HuH-7.5 (cell line): ENCODE results near the gene GRIN3B.
"Not testable (repeated sequence)": the region's sequence is repeated elsewhere in the genome, so short reads cannot be mapped to it uniquely, and the experiment has no call there.

Experiments used
- DNase-seq: peaks from one replicate; pipeline ENCODE4 v3.0.0; 2011; ENCODE audit warnings: low spot score

Gene GRIN3B

GRCh38 chr19:1000095-1000494 is at the start of gene GRIN3B:
Gene GRIN3B (plus strand): TSS chr19:1000419. CDS start chr19:1000438, 19 bp downstream.
- peak; percentile 99 for DNase-seq

GRCh38 chr19:952049-952679 is 48.1 kb upstream of the GRIN3B start:
- no peak for DNase-seq

- DNase-seq = peak; percentile 98
Observed at GRCh38 chr19:952680-953444, 47.4 kb upstream of the GRIN3B start.

GRCh38 chr19:953445-954271 is 46.6 kb upstream of the GRIN3B start:
- DNase-seq = no peak

- no peak for DNase-seq
Observed at GRCh38 chr19:954272-954671, 45.9 kb upstream of the GRIN3B start.

GRCh38 chr19:954672-955494 is 45.3 kb upstream of the GRIN3B start:
- peak; percentile 75 for DNase-seq

- DNase-seq = no peak
Observed at GRCh38 chr19:955803-956765, 44.1 kb upstream of the GRIN3B start.

GRCh38 chr19:956766-957440 is 43.3 kb upstream of the GRIN3B start:
- DNase-seq = no peak

GRCh38 chr19:957578-957977 is 42.6 kb upstream of the GRIN3B start:
- DNase-seq = not testable (repeated sequence)

- DNase-seq = peak; percentile 75
Observed at GRCh38 chr19:958967-959855, 41.0 kb upstream of the GRIN3B start.

- DNase-seq = no peak
Observed at GRCh38 chr19:960020-960419, 40.2 kb upstream of the GRIN3B start.

- no peak for DNase-seq
Observed at GRCh38 chr19:960601-960938, 39.6 kb upstream of the GRIN3B start.

- DNase-seq = no peak
Observed at GRCh38 chr19:961866-962620, 38.2 kb upstream of the GRIN3B start.

GRCh38 chr19:962683-963400 is 37.4 kb upstream of the GRIN3B start:
- no peak for DNase-seq

GRCh38 chr19:963486-963951 is 36.7 kb upstream of the GRIN3B start:
- DNase-seq = no peak

- DNase-seq = no peak
Observed at GRCh38 chr19:964116-964520, 36.1 kb upstream of the GRIN3B start.
